ENCODE measurements around the gene ITIH4.

Gene ITIH4

DNA sequence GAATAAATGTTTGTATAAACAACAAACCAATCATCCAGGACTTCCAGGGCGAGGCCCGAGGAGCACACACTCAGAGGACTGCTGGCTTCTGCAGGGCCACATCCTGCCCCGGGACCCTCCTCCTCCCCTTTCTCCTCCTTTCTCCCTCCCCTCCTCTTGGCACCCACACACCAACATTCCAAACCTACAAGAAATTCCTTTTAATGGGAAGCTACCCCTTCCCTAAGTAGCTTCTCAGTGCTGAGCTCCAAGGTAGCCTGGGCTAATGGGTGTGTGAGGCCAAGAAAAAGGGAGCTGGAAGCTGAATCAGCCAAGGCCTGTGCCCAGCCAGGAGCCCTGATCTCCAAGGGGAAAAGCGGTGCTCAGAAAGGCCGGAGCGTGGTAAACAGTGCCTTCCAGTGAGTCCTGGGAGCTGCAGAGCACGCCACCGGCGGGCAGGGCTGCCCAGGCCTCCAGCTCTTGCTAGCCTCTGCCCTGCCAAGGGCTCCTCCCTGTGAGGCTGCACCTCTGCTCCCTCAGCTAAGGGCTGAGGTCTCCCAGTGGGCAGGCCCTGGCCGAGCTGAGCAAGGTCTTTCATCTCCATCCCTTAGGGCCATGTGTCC, 32.0 kb downstream of the ITIH4 start:
- TF ChIP-seq REST (IDR thresholded peaks at IDR 0.05; ENCODE audit: insufficient read depth in 1 of 2, low read depth in 2 of 2, low read length in 2 of 2) (no peak), TAF1 (IDR thresholded peaks at IDR 0.05; ENCODE audit: borderline replicate concordance, insufficient read depth, low read length) (no peak), FOXP2 (optimal IDR thresholded peaks at IDR 0.05; ENCODE audit: borderline replicate concordance, extremely low read depth, extremely low read length, insufficient read depth) (no peak), SIN3A (IDR thresholded peaks at IDR 0.05; ENCODE audit: borderline replicate concordance, insufficient read depth, low read length) (no peak)

DNA sequence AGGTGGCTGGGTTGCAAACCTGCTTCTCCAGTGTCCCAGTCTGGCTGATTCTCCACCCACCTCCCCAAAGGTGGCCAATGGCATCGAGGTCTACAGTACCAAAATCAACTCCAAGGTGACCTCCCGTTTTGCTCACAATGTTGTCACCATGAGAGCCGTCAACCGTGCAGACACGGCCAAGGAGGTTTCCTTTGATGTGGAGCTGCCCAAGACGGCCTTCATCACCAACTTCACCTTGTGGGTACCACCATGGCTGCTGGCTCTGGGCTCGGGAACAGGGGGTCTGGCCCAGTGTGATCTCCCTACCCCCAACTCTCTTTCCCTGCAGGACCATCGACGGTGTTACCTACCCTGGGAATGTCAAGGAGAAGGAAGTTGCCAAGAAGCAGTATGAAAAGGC, 34.1 kb downstream of the ITIH4 start:
- TF ChIP-seq REST (IDR thresholded peaks at IDR 0.05; ENCODE audit: insufficient read depth in 1 of 2, low read depth in 2 of 2, low read length in 2 of 2) (no peak), SIN3A (IDR thresholded peaks at IDR 0.05; ENCODE audit: borderline replicate concordance, insufficient read depth, low read length) (no peak), TAF1 (IDR thresholded peaks at IDR 0.05; ENCODE audit: borderline replicate concordance, insufficient read depth, low read length) (no peak), FOXP2 (optimal IDR thresholded peaks at IDR 0.05; ENCODE audit: borderline replicate concordance, extremely low read depth, extremely low read length, insufficient read depth) (no peak), POLR2AphosphoS5 (IDR thresholded peaks at IDR 0.05; ENCODE audit: low read depth, low read length) (no peak)

DNA sequence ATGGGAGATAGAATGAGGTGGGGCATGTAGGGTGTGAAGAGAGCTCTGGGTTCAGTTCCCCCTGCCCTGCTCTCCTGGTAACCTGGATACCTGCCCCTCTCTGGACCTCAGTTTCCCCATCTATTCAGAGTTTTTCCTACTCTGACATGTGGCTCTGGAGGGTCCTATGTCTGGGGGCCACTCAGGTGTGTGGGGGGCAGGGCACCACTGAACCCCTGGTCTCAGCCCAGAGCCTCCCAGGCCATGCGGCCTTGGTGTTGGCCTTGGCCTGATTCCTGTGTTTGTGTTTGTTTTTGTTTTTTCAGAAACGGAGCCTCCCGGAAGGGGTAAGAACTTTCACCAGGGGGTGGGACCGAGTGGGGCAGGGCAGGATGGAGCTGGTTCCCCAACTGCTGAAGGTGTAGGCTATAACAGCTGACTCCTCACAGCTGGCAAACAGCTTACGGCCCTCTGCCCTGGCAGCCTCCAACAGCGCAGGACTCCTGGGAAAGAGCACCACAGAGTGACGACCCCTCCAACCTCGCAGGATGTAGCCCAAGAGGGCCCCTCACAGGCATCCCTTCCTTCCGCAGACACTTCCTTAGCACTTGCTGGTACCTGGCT, 35.1 kb downstream of the ITIH4 start:
- no peak for TF ChIP-seq FOXP2 (optimal IDR thresholded peaks at IDR 0.05; ENCODE audit: borderline replicate concordance, extremely low read depth, extremely low read length, insufficient read depth)

GRCh38 chr3:52794612-52795099, 35.8 kb downstream of the ITIH4 start, which contains the start of gene ITIH3:
Gene ITIH3 (plus strand): TSS chr3:52794796. CDS start chr3:52794804, 8 bp downstream.
- no peak for TF ChIP-seq FOXP2 (optimal IDR thresholded peaks at IDR 0.05; ENCODE audit: borderline replicate concordance, extremely low read depth, extremely low read length, insufficient read depth)
- TF ChIP-seq SIN3A (IDR thresholded peaks at IDR 0.05; ENCODE audit: borderline replicate concordance, insufficient read depth, low read length): no peak
- TF ChIP-seq TAF1 (IDR thresholded peaks at IDR 0.05; ENCODE audit: borderline replicate concordance, insufficient read depth, low read length): no peak
- no peak for TF ChIP-seq POLR2AphosphoS5 (IDR thresholded peaks at IDR 0.05; ENCODE audit: low read depth, low read length)
- no peak for TF ChIP-seq REST (IDR thresholded peaks at IDR 0.05; ENCODE audit: insufficient read depth in 1 of 2, low read depth in 2 of 2, low read length in 2 of 2)

DNA sequence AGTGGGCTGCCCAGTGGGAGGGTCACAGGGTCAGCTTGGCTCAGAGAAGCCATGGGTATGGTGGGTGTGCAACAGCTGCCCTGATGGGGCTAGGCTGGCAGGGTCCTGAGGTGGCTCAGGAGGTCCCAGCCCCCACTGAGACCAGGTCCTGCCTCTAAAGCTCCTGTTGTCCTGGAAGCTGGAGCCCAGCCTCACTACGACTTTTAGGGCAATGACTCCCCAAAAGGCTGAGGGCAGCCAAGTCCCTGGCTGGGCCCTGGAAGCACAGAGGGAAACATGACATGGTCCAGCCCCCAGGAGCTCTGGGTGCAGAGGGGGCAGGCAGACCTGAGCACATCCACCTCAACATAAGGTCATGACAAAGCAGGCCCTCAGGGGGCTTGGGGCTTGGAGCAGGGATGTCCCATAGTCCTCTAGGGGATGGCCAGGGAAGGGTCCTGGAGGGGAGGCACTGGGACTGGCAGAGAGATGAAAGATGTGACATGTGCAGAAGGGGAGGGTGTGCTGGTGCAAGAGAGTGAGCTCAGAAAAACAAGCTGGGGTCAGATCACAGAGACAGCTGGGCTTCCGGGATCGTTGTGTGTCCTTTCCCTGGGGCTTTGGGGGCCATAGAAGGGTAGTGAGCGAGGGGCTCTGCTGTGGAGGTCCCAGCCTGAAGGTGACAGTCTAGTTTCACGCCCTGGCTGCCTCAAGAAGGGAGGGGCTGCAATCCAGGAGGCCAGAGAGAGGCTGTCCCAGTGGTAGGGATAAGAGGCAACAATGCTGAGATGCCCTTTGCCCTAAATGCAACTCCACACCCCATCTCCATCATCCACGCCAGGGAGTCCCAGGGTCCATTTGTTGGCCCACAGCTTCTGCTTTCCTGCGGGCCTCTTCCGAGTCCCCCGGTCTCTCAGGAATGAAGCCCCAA, 36.5 kb downstream of the ITIH4 start:
- TF ChIP-seq POLR2AphosphoS5 (IDR thresholded peaks at IDR 0.05; ENCODE audit: low read depth, low read length): no peak

Data from PFSK-1 (cell line).